H1 (cell line): ENCODE data around the gene PRLHR. TPM values are rescaled to one million over a fixed set of nuclear protein-coding genes. Genes with fewer than 3 reads are reported as not detected.

Experiments
- CTCF ChIP-seq, 3 experiments: IDR thresholded peaks; 1 replicate in 2 of 3; 2 replicates in 1 of 3; pipeline versions ENCODE4 v1.5.1 to v1.6.1; 2011; ENCODE audit warnings: low read length in 3 of 3, mild to moderate bottlenecking in 3 of 3, inconsistent platforms in 2 of 3, low read depth in 1 of 3, moderate library complexity in 1 of 3; ENCODE audit not compliant: insufficient read depth in 1 of 3; ENCODE audit errors: control extremely low read depth in 1 of 3
- EP300 ChIP-seq, 2 experiments: IDR thresholded peaks; 1 replicate in 1 of 2; 2 replicates in 1 of 2; pipeline ENCODE4 v1.6.1; 2011 to 2012; ENCODE audit warnings: low read depth in 2 of 2, low read length in 2 of 2, mild to moderate bottlenecking in 2 of 2, borderline replicate concordance in 1 of 2, inconsistent platforms in 1 of 2, moderate library complexity in 1 of 2
- KDM4A ChIP-seq: IDR thresholded peaks from one replicate; pipeline ENCODE4 v1.7.1; 2012; ENCODE audit warnings: low read depth, mild to moderate bottlenecking, moderate library complexity, low read length, inconsistent platforms; ENCODE audit not compliant: severe bottlenecking
- NRF1 ChIP-seq: IDR thresholded peaks from 2 replicates; pipeline ENCODE4 v1.6.1; 2011; ENCODE audit warnings: mild to moderate bottlenecking, low read depth, low read length, improper control_type of control experiment
- SIN3A ChIP-seq, 2 experiments: IDR thresholded peaks in 1 of 2; conservative IDR thresholded peaks in 1 of 2; 2 replicates each; pipeline ENCODE4 v1.6.1; 2011 to 2012; ENCODE audit warnings: low read length in 2 of 2, improper control_type of control experiment in 1 of 2, low read depth in 1 of 2, mild to moderate bottlenecking in 1 of 2
- SP4 ChIP-seq: IDR thresholded peaks from 2 replicates; pipeline ENCODE4 v1.6.1; 2012; ENCODE audit warnings: low read length, inconsistent platforms
- TEAD4 ChIP-seq: IDR thresholded peaks from 2 replicates; pipeline ENCODE4 v1.6.1; 2012; ENCODE audit warnings: low read depth, low read length, inconsistent platforms, mixed read lengths
- polyA plus RNA-seq, 7 experiments: library from polyadenylated mRNA; depleted of rRNA in 3 of 7; stranded (reverse) in 5 of 7; unstranded in 2 of 7; fragments of >200 nt in 5 of 7; fragments of 200-250 nt in 2 of 7; gene quantifications; 1 replicate in 5 of 7; 2 replicates in 1 of 7; 4 replicates in 1 of 7; pipeline versions ENCODE4 v1.2.1 to v1.2.3, GENCODE V29; 2011 to 2013; ENCODE audit warnings: missing spikeins in 2 of 7, mixed read lengths in 2 of 7
- total RNA-seq: library from RNA; stranded (reverse); fragmentation: NEBNext Ultra II Directional; extraction: Animal tissue kit (Norgen Biotek cat#: 25700); gene quantifications from 2 replicates; pipeline ENCODE4 v1.2.1, GENCODE V29; 2021

Gene PRLHR
- total and polyA plus RNA-seq, 2 of the 8 experiments (the other 6 are each of a cell fraction or from before 2014, with no cell fraction given): not detected

- TF ChIP-seq CTCF (IDR thresholded peaks at IDR 0.05; ENCODE audit: control extremely low read depth in 1 of 3, insufficient read depth in 1 of 3, low read depth in 1 of 3, low read length in 3 of 3) (peak; percentile 73 to 74 (median 74)), SP4 (peak; percentile 32; the same call in 1 of the 2 replicates), NRF1 (no peak), KDM4A (no peak), TEAD4 (peak; percentile 96), EP300 (IDR thresholded peaks at IDR 0.05; ENCODE audit: borderline replicate concordance in 1 of 2, low read depth in 2 of 2, low read length in 2 of 2) (no peak), SIN3A (conservative IDR thresholded peaks at IDR 0.05 in 1 of 2, IDR thresholded peaks at IDR 0.05 in 1 of 2; ENCODE audit: low read depth in 1 of 2, low read length in 2 of 2) (0 out of 4 replicates have a peak, but pooled peaks of 1 of the 2 experiments have one; percentile 25)
Observed at GRCh38 chr10:118564652-118565051, 30.8 kb downstream of the PRLHR start (continued).
